ENCODE data around the gene DCTPP1.

Gene DCTPP1

GRCh38 chr16:30418350-30419181 is 11.3 kb downstream of the DCTPP1 start (continued):
- TF ChIP-seq, protein P1, sequence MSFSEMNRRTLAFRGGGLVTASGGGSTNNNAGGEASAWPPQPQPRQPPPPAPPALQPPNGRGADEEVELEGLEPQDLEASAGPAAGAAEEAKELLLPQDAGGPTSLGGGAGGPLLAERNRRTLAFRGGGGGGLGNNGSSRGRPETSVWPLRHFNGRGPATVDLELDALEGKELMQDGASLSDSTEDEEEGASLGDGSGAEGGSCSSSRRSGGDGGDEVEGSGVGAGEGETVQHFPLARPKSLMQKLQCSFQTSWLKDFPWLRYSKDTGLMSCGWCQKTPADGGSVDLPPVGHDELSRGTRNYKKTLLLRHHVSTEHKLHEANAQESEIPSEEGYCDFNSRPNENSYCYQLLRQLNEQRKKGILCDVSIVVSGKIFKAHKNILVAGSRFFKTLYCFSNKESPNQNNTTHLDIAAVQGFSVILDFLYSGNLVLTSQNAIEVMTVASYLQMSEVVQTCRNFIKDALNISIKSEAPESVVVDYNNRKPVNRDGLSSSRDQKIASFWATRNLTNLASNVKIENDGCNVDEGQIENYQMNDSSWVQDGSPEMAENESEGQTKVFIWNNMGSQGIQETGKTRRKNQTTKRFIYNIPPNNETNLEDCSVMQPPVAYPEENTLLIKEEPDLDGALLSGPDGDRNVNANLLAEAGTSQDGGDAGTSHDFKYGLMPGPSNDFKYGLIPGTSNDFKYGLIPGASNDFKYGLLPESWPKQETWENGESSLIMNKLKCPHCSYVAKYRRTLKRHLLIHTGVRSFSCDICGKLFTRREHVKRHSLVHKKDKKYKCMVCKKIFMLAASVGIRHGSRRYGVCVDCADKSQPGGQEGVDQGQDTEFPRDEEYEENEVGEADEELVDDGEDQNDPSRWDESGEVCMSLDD (tag by site-specific recombination; IDR thresholded peaks at IDR 0.05), result no peak
- no peak for TF ChIP-seq ZNF140 (tag by site-specific recombination; IDR thresholded peaks at IDR 0.05)
- TF ChIP-seq, protein P2, sequence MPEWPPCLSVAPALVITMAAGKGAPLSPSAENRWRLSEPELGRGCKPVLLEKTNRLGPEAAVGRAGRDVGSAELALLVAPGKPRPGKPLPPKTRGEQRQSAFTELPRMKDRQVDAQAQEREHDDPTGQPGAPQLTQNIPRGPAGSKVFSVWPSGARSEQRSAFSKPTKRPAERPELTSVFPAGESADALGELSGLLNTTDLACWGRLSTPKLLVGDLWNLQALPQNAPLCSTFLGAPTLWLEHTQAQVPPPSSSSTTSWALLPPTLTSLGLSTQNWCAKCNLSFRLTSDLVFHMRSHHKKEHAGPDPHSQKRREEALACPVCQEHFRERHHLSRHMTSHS (tag by site-specific recombination; IDR thresholded peaks at IDR 0.05), result no peak
- TF ChIP-seq HOXD13 (CRISPR knock-in tag; IDR thresholded peaks at IDR 0.05; ENCODE audit: borderline replicate concordance), result no peak
- TF ChIP-seq GLIS2 (tag by site-specific recombination; IDR thresholded peaks at IDR 0.05), result no peak
- TF ChIP-seq ZNF629 (tag by site-specific recombination; IDR thresholded peaks at IDR 0.05), result no peak
- no peak for TF ChIP-seq ZNF610 (tag by site-specific recombination; IDR thresholded peaks at IDR 0.05; ENCODE audit: borderline replicate concordance)
- no peak for TF ChIP-seq ZNF830 (tag by site-specific recombination; IDR thresholded peaks at IDR 0.05; ENCODE audit: low read depth)
- no peak for TF ChIP-seq ZNF19 (tag by site-specific recombination; IDR thresholded peaks at IDR 0.05; ENCODE audit: low read depth)
- peak; percentile 86 for TF ChIP-seq PRDM4 (tag by site-specific recombination; IDR thresholded peaks at IDR 0.05)

DNA sequence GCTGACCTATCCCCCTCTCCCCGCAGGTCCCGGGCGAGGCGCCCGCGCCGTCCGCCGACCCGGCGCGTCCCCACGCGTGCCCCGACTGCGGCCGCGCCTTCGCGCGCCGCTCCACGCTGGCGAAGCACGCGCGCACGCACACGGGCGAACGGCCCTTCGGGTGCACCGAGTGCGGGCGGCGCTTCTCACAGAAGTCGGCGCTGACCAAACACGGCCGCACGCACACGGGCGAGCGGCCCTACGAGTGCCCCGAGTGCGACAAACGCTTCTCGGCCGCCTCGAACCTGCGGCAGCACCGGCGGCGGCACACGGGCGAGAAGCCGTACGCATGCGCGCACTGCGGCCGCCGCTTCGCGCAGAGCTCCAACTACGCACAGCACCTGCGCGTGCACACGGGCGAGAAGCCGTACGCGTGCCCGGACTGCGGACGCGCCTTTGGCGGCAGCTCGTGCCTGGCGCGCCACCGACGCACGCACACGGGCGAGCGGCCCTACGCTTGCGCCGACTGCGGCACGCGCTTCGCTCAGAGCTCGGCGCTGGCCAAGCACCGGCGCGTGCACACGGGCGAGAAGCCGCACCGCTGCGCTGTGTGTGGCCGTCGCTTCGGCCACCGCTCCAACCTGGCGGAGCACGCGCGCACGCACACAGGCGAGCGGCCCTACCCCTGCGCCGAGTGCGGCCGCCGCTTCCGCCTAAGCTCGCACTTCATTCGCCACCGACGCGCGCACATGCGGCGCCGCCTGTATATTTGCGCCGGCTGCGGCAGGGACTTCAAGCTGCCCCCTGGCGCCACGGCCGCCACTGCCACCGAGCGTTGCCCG is 12.1 kb downstream of the DCTPP1 start:
- Histone ChIP-seq H3K4me1 (ENCODE audit: control insufficient read depth, insufficient read depth, low read length) (peaks cover 12% of the 10 kb centered on the region), H3K4me3 (ENCODE audit: low read depth, low read length) (peak overlapping the region; percentile 37), H3K36me3 (ENCODE audit: control insufficient read depth in 2 of 2, insufficient read depth in 1 of 2, low read length in 2 of 2) (peaks cover 42 to 84% of the 10 kb centered on the region in 2 experiments; a peak in 2 of 3 replicates), H3K9me3 (ENCODE audit: control insufficient read depth, insufficient read depth, low read depth, low read length) (no peaks in the 10 kb centered on the region), H3K27ac (ENCODE audit: extremely low read depth, low read depth, low read length) (peak overlapping the region; percentile 85)
- POLR2A ChIA-PET, result interaction anchor here (0.6 to 2.8 kb wide), 36 partner anchors 9 to 400 kb away, joined by 3 to 64 read pairs (median 5); partner anchors contain the start of genes ALDOA, CD2BP2, DCTPP1 and FBRS
- CTCF ChIA-PET, result interaction anchor here (0.7 to 2.5 kb wide), 10 partner anchors 8 to 375 kb away, joined by 3 to 15 read pairs (median 4); partner anchors contain the start of gene DCTPP1
- TF ChIP-seq ZNF629 (tag by site-specific recombination; IDR thresholded peaks at IDR 0.05), result 0 out of 2 replicates have a peak, but pooled peaks have one; percentile 37
- TF ChIP-seq, protein P3, sequence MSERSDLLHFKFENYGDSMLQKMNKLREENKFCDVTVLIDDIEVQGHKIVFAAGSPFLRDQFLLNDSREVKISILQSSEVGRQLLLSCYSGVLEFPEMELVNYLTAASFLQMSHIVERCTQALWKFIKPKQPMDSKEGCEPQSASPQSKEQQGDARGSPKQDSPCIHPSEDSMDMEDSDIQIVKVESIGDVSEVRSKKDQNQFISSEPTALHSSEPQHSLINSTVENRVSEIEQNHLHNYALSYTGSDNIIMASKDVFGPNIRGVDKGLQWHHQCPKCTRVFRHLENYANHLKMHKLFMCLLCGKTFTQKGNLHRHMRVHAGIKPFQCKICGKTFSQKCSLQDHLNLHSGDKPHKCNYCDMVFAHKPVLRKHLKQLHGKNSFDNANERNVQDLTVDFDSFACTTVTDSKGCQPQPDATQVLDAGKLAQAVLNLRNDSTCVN (tag by site-specific recombination; optimal IDR thresholded peaks at IDR 0.05), result peak; percentile 98
- no peak for TF ChIP-seq ZBTB7A (tag by site-specific recombination; IDR thresholded peaks at IDR 0.05; ENCODE audit: low read depth)
- TF ChIP-seq, protein P4, sequence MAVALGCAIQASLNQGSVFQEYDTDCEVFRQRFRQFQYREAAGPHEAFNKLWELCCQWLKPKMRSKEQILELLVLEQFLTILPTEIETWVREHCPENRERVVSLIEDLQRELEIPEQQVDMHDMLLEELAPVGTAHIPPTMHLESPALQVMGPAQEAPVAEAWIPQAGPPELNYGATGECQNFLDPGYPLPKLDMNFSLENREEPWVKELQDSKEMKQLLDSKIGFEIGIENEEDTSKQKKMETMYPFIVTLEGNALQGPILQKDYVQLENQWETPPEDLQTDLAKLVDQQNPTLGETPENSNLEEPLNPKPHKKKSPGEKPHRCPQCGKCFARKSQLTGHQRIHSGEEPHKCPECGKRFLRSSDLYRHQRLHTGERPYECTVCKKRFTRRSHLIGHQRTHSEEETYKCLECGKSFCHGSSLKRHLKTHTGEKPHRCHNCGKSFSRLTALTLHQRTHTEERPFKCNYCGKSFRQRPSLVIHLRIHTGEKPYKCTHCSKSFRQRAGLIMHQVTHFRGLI (tag by site-specific recombination; IDR thresholded peaks at IDR 0.05), result peak; percentile 40
- TF ChIP-seq, protein P5, sequence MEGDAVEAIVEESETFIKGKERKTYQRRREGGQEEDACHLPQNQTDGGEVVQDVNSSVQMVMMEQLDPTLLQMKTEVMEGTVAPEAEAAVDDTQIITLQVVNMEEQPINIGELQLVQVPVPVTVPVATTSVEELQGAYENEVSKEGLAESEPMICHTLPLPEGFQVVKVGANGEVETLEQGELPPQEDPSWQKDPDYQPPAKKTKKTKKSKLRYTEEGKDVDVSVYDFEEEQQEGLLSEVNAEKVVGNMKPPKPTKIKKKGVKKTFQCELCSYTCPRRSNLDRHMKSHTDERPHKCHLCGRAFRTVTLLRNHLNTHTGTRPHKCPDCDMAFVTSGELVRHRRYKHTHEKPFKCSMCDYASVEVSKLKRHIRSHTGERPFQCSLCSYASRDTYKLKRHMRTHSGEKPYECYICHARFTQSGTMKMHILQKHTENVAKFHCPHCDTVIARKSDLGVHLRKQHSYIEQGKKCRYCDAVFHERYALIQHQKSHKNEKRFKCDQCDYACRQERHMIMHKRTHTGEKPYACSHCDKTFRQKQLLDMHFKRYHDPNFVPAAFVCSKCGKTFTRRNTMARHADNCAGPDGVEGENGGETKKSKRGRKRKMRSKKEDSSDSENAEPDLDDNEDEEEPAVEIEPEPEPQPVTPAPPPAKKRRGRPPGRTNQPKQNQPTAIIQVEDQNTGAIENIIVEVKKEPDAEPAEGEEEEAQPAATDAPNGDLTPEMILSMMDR (tag by site-specific recombination; IDR thresholded peaks at IDR 0.05), result peak; percentile 89
- TF ChIP-seq EGR2 (tag by site-specific recombination; IDR thresholded peaks at IDR 0.05; ENCODE audit: low read depth), result no peak
- peak; percentile 57 for TF ChIP-seq YY1 (tag by site-specific recombination; IDR thresholded peaks at IDR 0.05)
- TF ChIP-seq ZNF76 (tag by site-specific recombination; IDR thresholded peaks at IDR 0.05; ENCODE audit: borderline replicate concordance, low read depth), result peak; percentile 49; the same call in 1 of the 2 replicates
- TF ChIP-seq ZNF777 (tag by site-specific recombination; IDR thresholded peaks at IDR 0.05; ENCODE audit: borderline replicate concordance), result no peak
- TF ChIP-seq ZBTB8A (tag by site-specific recombination; IDR thresholded peaks at IDR 0.05), result peak; percentile 38; the same call in 1 of the 2 replicates
- no peak for TF ChIP-seq ZNF16 (tag by site-specific recombination; IDR thresholded peaks at IDR 0.05; ENCODE audit: low read depth)
- TF ChIP-seq ZFP69B (tag by site-specific recombination; IDR thresholded peaks at IDR 0.05), result 0 out of 2 replicates have a peak, but pooled peaks have one; percentile 36
- peak; percentile 86 for TF ChIP-seq ZNF660 (tag by site-specific recombination; IDR thresholded peaks at IDR 0.05)
